Subcutaneous abdominal adipose tissue (tissue), 5 donors: ENCODE measurements around the gene SPDEF.

Source experiments
- H3K27ac ChIP-seq: one replicate; pipeline ENCODE4 v1.7.0; 2013; ENCODE audit warnings: low read depth, mild to moderate bottlenecking, inconsistent platforms, low read length, moderate library complexity
- H3K27me3 ChIP-seq, 5 donors: one replicate each; pipeline ENCODE4 v1.7.0; 2013; ENCODE audit warnings: low read length in 5 of 5, inconsistent platforms in 1 of 5; ENCODE audit not compliant: control insufficient read depth in 5 of 5, insufficient read depth in 4 of 5
- H3K36me3 ChIP-seq, 5 donors: one replicate each; pipeline ENCODE4 v1.7.0; 2013; ENCODE audit warnings: low read length in 5 of 5; ENCODE audit not compliant: control insufficient read depth in 5 of 5, insufficient read depth in 5 of 5
- H3K4me1 ChIP-seq, 5 donors: one replicate each; pipeline ENCODE4 v1.7.0; 2013; ENCODE audit warnings: low read length in 5 of 5, mild to moderate bottlenecking in 3 of 5, moderate library complexity in 1 of 5; ENCODE audit not compliant: control insufficient read depth in 5 of 5, insufficient read depth in 5 of 5
- H3K4me3 ChIP-seq, 5 donors: one replicate each; pipeline ENCODE4 v1.7.0; 2013; ENCODE audit warnings: low read length in 5 of 5, low read depth in 1 of 5
- H3K9ac ChIP-seq, 5 donors: one replicate each; pipeline ENCODE4 v1.7.0; 2013; ENCODE audit warnings: low read length in 5 of 5, mild to moderate bottlenecking in 4 of 5, moderate library complexity in 3 of 5
- H3K9me3 ChIP-seq, 5 donors: one replicate each; pipeline ENCODE4 v1.7.0; 2013; ENCODE audit warnings: low read length in 5 of 5; ENCODE audit not compliant: control insufficient read depth in 5 of 5
- donor health status: healthy.
- donor health status: healthy.
- donor health status: healthy.
- donor health status: healthy.
- donor health status: healthy.

SPDEF gene

GRCh38 chr6:34549026-34549803 is 6.9 kb downstream of the SPDEF start:
- H3K27me3 ChIP-seq: peaks cover 0 to 3% (median 0%) of the 10 kb centered on the region in 5 donors
- no peaks in the 10 kb centered on the region for H3K36me3 ChIP-seq
- H3K4me1 ChIP-seq: peaks cover 0 to 17% (median 3%) of the 10 kb centered on the region in 5 donors
- H3K9ac ChIP-seq: no peak overlapping the region
- H3K9me3 ChIP-seq: no peaks in the 10 kb centered on the region
- no peak overlapping the region for H3K4me3 ChIP-seq
- H3K27ac ChIP-seq: no peak overlapping the region

- Histone ChIP-seq H3K4me1 (peaks cover 0 to 17% (median 3%) of the 10 kb centered on the region in 5 donors), H3K9me3 (no peaks in the 10 kb centered on the region), H3K27me3 (peaks cover 0 to 3% (median 0%) of the 10 kb centered on the region in 5 donors), H3K27ac (no peak overlapping the region), H3K36me3 (no peaks in the 10 kb centered on the region), H3K9ac (no peak overlapping the region), H3K4me3 (no peak overlapping the region)
Observed at GRCh38 chr6:34547701-34548644, 8.2 kb downstream of the SPDEF start.

- H3K9ac ChIP-seq: no peak overlapping the region
- H3K27me3 ChIP-seq: peaks cover 0 to 3% (median 0%) of the 10 kb centered on the region in 5 donors
- no peak overlapping the region for H3K27ac ChIP-seq
- no peaks in the 10 kb centered on the region for H3K9me3 ChIP-seq
- no peaks in the 10 kb centered on the region for H3K36me3 ChIP-seq
- peaks cover 0 to 17% (median 3%) of the 10 kb centered on the region in 5 donors for H3K4me1 ChIP-seq
- no peak overlapping the region for H3K4me3 ChIP-seq
Observed at GRCh38 chr6:34546551-34547321, 9.4 kb downstream of the SPDEF start.

- H3K4me1 ChIP-seq: peaks cover 0 to 12% (median 3%) of the 10 kb centered on the region in 5 donors
- H3K9me3 ChIP-seq: no peaks in the 10 kb centered on the region
- H3K36me3 ChIP-seq: no peaks in the 10 kb centered on the region
- no peak overlapping the region for H3K9ac ChIP-seq
- H3K4me3 ChIP-seq: no peak overlapping the region
- no peaks in the 10 kb centered on the region for H3K27me3 ChIP-seq
- H3K27ac ChIP-seq: no peak overlapping the region
Observed at GRCh38 chr6:34544776-34545471, 11.2 kb downstream of the SPDEF start.

- no peaks in the 10 kb centered on the region for H3K27me3 ChIP-seq
- no peak overlapping the region for H3K27ac ChIP-seq
- H3K9ac ChIP-seq: no peak overlapping the region
- no peaks in the 10 kb centered on the region for H3K36me3 ChIP-seq
- H3K4me3 ChIP-seq: no peak overlapping the region
- no peaks in the 10 kb centered on the region for H3K9me3 ChIP-seq
- H3K4me1 ChIP-seq: peaks cover 0 to 9% (median 3%) of the 10 kb centered on the region in 5 donors
Observed at GRCh38 chr6:34544052-34544604, 12.0 kb downstream of the SPDEF start.

- H3K9ac ChIP-seq: no peak overlapping the region
- H3K36me3 ChIP-seq: no peaks in the 10 kb centered on the region
- no peak overlapping the region for H3K27ac ChIP-seq
- peaks cover 0 to 9% (median 3%) of the 10 kb centered on the region in 5 donors for H3K4me1 ChIP-seq
- no peaks in the 10 kb centered on the region for H3K9me3 ChIP-seq
- H3K27me3 ChIP-seq: no peaks in the 10 kb centered on the region
- no peak overlapping the region for H3K4me3 ChIP-seq
Observed at GRCh38 chr6:34543421-34543820, 12.7 kb downstream of the SPDEF start.

- no peaks in the 10 kb centered on the region for H3K36me3 ChIP-seq
- H3K4me1 ChIP-seq: no peaks in the 10 kb centered on the region
- no peaks in the 10 kb centered on the region for H3K9me3 ChIP-seq
- H3K27me3 ChIP-seq: peaks cover 0 to 2% (median 0%) of the 10 kb centered on the region in 5 donors
- no peak overlapping the region for H3K9ac ChIP-seq
- no peak overlapping the region for H3K27ac ChIP-seq
- H3K4me3 ChIP-seq: no peak overlapping the region
Observed at GRCh38 chr6:34540841-34541240, 15.3 kb downstream of the SPDEF start.

GRCh38 chr6:34540222-34540621 is 15.9 kb downstream of the SPDEF start:
- Histone ChIP-seq H3K4me3 (no peak overlapping the region), H3K27ac (no peak overlapping the region), H3K27me3 (peaks cover 0 to 2% (median 0%) of the 10 kb centered on the region in 5 donors), H3K9me3 (no peaks in the 10 kb centered on the region), H3K4me1 (no peaks in the 10 kb centered on the region), H3K36me3 (no peaks in the 10 kb centered on the region), H3K9ac (no peak overlapping the region)

- Histone ChIP-seq H3K9me3 (no peaks in the 10 kb centered on the region), H3K4me3 (no peak overlapping the region), H3K4me1 (no peaks in the 10 kb centered on the region), H3K36me3 (no peaks in the 10 kb centered on the region), H3K9ac (no peak overlapping the region), H3K27ac (no peak overlapping the region), H3K27me3 (peaks cover 0 to 2% (median 0%) of the 10 kb centered on the region in 5 donors)
Observed at GRCh38 chr6:34539181-34539580, 16.9 kb downstream of the SPDEF start.
